Measurements from ENCODE around the gene MAST1.

MAST1 gene

GRCh38 chr19:12800923-12801465 is 37.3 kb upstream of the MAST1 start:
- DNase-seq (ENCODE audit: extremely low spot score), result no peak
- ChIA-PET POLR2A (interaction anchor here (1.0 to 2.1 kb wide), 4 partner anchors 9 to 40 kb away, joined by 3 to 6 read pairs (median 4); partner anchors contain the start of gene JUNB), CTCF (interaction anchor here (0.8 to 1.8 kb wide), 3 partner anchors 35 to 44 kb away, joined by 5 to 9 read pairs (median 6); no protein-coding TSS in a partner anchor)
- no peak for TF ChIP-seq TARDBP (IDR thresholded peaks at IDR 0.05)
- no peak for TF ChIP-seq FOXA1 (IDR thresholded peaks at IDR 0.05)
- no peak for TF ChIP-seq SP1 (IDR thresholded peaks at IDR 0.05)
- no peak for TF ChIP-seq L3MBTL2 (conservative IDR thresholded peaks at IDR 0.05)
- no peak for TF ChIP-seq LEF1 (IDR thresholded peaks at IDR 0.05; ENCODE audit: borderline replicate concordance)
- no peak for TF ChIP-seq ZNF384 (IDR thresholded peaks at IDR 0.05)
- no peak for TF ChIP-seq FOXK2 (IDR thresholded peaks at IDR 0.05)
- TF ChIP-seq ARNT (IDR thresholded peaks at IDR 0.05), result no peak
- TF ChIP-seq NFRKB (IDR thresholded peaks at IDR 0.05), result no peak
- no peak for TF ChIP-seq ELF4 (IDR thresholded peaks at IDR 0.05)

GRCh38 chr19:12801466-12802266 is 36.6 kb upstream of the MAST1 start, which contains the start of the genes PRDX2 and THSD8:
Gene PRDX2, minus strand, starts transcription at chr19:12801800. Its CDS starts 539 bp downstream, at chr19:12801261.
Gene THSD8, plus strand, starts transcription at chr19:12802069. Its CDS starts 3 bp downstream, at chr19:12802072.
- ChIA-PET POLR2A (interaction anchor here (1.2 to 1.6 kb wide), 5 partner anchors 9 to 46 kb away, joined by 3 to 9 read pairs (median 5); partner anchors contain the start of gene JUNB), CTCF (interaction anchor here (1.6 to 1.8 kb wide), 2 partner anchors 24 to 44 kb away, joined by 5 to 9 read pairs; no protein-coding TSS in a partner anchor)
- peak; percentile 86 for DNase-seq (ENCODE audit: extremely low spot score)
- TF ChIP-seq FOXM1 (IDR thresholded peaks at IDR 0.05; ENCODE audit: borderline replicate concordance) (peak; percentile 76; the same call in 1 of the 2 replicates), ARNT (IDR thresholded peaks at IDR 0.05) (no peak), L3MBTL2 (conservative IDR thresholded peaks at IDR 0.05) (peak; percentile 42)

- ChIA-PET POLR2A (interaction anchor here (1.2 to 1.6 kb wide), 3 partner anchors 9 to 45 kb away, joined by 3 to 9 read pairs (median 5); partner anchors contain the start of gene JUNB), CTCF (interaction anchor here (1.6 kb wide), 1 partner anchor 25 kb away, joined by 5 read pairs; no protein-coding TSS in a partner anchor)
- DNase-seq (ENCODE audit: extremely low spot score), result no peak
- TF ChIP-seq ARNT (IDR thresholded peaks at IDR 0.05), result no peak
- TF ChIP-seq CTBP1 (IDR thresholded peaks at IDR 0.05; ENCODE audit: borderline replicate concordance), result no peak
- no peak for TF ChIP-seq FOXM1 (IDR thresholded peaks at IDR 0.05; ENCODE audit: borderline replicate concordance)
- no peak for TF ChIP-seq ELF4 (IDR thresholded peaks at IDR 0.05)
- no peak for TF ChIP-seq L3MBTL2 (conservative IDR thresholded peaks at IDR 0.05)
- no peak for TF ChIP-seq LEF1 (IDR thresholded peaks at IDR 0.05; ENCODE audit: borderline replicate concordance)
- no peak for TF ChIP-seq SP1 (IDR thresholded peaks at IDR 0.05)
- TF ChIP-seq FOXK2 (IDR thresholded peaks at IDR 0.05), result no peak
- no peak for TF ChIP-seq HDGF (IDR thresholded peaks at IDR 0.05; ENCODE audit: borderline replicate concordance)
Measured at GRCh38 chr19:12802267-12803106, 35.8 kb upstream of the MAST1 start.

- ChIA-PET POLR2A (no interaction called here), CTCF (interaction anchor here (1.0 kb wide), 1 partner anchor 38 kb away, joined by 3 read pairs; no protein-coding TSS in a partner anchor)
- TF ChIP-seq BHLHE40 (IDR thresholded peaks at IDR 0.05; ENCODE audit: borderline replicate concordance) (no peak), PKNOX1 (IDR thresholded peaks at IDR 0.05) (no peak), SUZ12 (IDR thresholded peaks at IDR 0.05) (no peak), FOXK2 (IDR thresholded peaks at IDR 0.05) (no peak), ZNF384 (IDR thresholded peaks at IDR 0.05) (no peak), FOXA1 (IDR thresholded peaks at IDR 0.05) (no peak), CTBP1 (IDR thresholded peaks at IDR 0.05; ENCODE audit: borderline replicate concordance) (no peak), FOXM1 (IDR thresholded peaks at IDR 0.05; ENCODE audit: borderline replicate concordance) (no peak), ELF4 (IDR thresholded peaks at IDR 0.05) (no peak), LEF1 (IDR thresholded peaks at IDR 0.05; ENCODE audit: borderline replicate concordance) (no peak), L3MBTL2 (conservative IDR thresholded peaks at IDR 0.05) (no peak), ARNT (IDR thresholded peaks at IDR 0.05) (no peak), HDGF (IDR thresholded peaks at IDR 0.05; ENCODE audit: borderline replicate concordance) (no peak), TARDBP (IDR thresholded peaks at IDR 0.05) (no peak)
- DNase-seq (ENCODE audit: extremely low spot score), result no peak
Measured at GRCh38 chr19:12804051-12804450, 34.3 kb upstream of the MAST1 start.

GRCh38 chr19:12806242-12807081 is 31.9 kb upstream of the MAST1 start, which contains the start of gene RNASEH2A:
Gene RNASEH2A, plus strand, starts transcription at chr19:12806584. Its CDS starts 90 bp downstream, at chr19:12806674.
- TF ChIP-seq FOXA1 (IDR thresholded peaks at IDR 0.05) (no peak), TARDBP (IDR thresholded peaks at IDR 0.05) (no peak), NFRKB (IDR thresholded peaks at IDR 0.05) (no peak), PKNOX1 (IDR thresholded peaks at IDR 0.05) (no peak), FOXM1 (IDR thresholded peaks at IDR 0.05; ENCODE audit: borderline replicate concordance) (no peak), LEF1 (IDR thresholded peaks at IDR 0.05; ENCODE audit: borderline replicate concordance) (no peak), BHLHE40 (IDR thresholded peaks at IDR 0.05; ENCODE audit: borderline replicate concordance) (no peak), HDGF (IDR thresholded peaks at IDR 0.05; ENCODE audit: borderline replicate concordance) (no peak), FOXK2 (IDR thresholded peaks at IDR 0.05) (no peak), ELF4 (IDR thresholded peaks at IDR 0.05) (peak; percentile 42; the same call in 1 of the 2 replicates), SP1 (IDR thresholded peaks at IDR 0.05) (no peak), ZNF384 (IDR thresholded peaks at IDR 0.05) (no peak), L3MBTL2 (conservative IDR thresholded peaks at IDR 0.05) (peak; percentile 99), SUZ12 (IDR thresholded peaks at IDR 0.05) (no peak), CTBP1 (IDR thresholded peaks at IDR 0.05; ENCODE audit: borderline replicate concordance) (no peak), ARNT (IDR thresholded peaks at IDR 0.05) (no peak)
- ChIA-PET CTCF (interaction anchor here (0.7 to 1.2 kb wide), 2 partner anchors 9 to 46 kb away, joined by 4 to 5 read pairs; no protein-coding TSS in a partner anchor), POLR2A (interaction anchor here (0.7 to 2.3 kb wide), 23 partner anchors 9 to 347 kb away, joined by 3 to 19 read pairs (median 4); partner anchors contain the start of genes DNASE2, GCDH, GET3 and JUNB)
- DNase-seq (ENCODE audit: extremely low spot score), result peak; percentile 96
